Measurements from ENCODE around the gene PLA1A.
A peak's percentile ranks its signal among the peaks of the same experiment; 100 is the strongest.

The PLA1A gene

GRCh38 chr3:119613201-119613600 is 15.5 kb downstream of the PLA1A start:
- no peak for DNase-seq

DNA sequence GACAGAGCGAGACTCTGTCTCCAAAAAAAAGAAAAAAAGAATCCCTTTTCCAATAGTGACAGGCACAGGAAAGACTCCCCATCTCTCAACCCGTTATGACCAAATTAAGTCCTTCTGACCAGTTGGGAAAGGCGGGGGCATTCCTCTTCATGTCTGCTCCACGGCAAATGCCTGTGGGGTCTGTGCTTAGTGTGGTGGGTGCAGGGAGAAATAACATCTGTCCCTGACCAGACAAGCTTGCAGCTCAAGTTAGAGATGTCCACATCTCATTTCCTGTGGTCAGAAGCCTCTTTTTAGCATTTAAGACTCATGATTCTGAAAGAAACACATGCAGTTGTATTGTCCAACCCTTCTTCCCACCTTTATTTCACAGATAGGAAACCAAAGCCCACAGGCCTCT is 16.2 kb downstream of the PLA1A start:
- DNase-seq: no peak

- DNase-seq: no peak
These were observed 18.4 kb downstream of the PLA1A start for GRCh38 chr3:119616056-119616455.

- no peak for DNase-seq
These were observed 21.4 kb downstream of the PLA1A start for GRCh38 chr3:119619094-119619493.

DNA sequence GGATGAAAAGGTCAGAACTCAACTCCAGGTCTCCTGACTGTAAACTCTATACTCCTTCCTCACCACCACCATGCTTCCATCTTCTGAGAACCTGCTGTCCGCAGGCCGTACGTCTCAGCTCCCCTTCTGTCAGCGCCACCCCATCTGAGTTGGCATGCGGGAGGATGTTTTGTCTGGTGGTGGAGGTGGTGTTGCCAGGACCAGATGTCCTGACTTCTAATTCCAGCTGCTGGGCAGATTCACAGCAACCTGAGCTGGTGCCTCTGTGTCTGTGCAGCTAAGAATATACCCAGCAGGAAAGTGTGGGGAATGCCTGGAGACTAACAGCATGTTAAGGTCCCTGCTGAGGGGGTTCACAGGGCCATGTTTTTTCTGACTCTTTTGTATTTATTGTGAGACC is 23.2 kb downstream of the PLA1A start:
- no peak for DNase-seq

GRCh38 chr3:119624002-119624720 is 26.5 kb downstream of the PLA1A start:
- DNase-seq: no peak

DNA sequence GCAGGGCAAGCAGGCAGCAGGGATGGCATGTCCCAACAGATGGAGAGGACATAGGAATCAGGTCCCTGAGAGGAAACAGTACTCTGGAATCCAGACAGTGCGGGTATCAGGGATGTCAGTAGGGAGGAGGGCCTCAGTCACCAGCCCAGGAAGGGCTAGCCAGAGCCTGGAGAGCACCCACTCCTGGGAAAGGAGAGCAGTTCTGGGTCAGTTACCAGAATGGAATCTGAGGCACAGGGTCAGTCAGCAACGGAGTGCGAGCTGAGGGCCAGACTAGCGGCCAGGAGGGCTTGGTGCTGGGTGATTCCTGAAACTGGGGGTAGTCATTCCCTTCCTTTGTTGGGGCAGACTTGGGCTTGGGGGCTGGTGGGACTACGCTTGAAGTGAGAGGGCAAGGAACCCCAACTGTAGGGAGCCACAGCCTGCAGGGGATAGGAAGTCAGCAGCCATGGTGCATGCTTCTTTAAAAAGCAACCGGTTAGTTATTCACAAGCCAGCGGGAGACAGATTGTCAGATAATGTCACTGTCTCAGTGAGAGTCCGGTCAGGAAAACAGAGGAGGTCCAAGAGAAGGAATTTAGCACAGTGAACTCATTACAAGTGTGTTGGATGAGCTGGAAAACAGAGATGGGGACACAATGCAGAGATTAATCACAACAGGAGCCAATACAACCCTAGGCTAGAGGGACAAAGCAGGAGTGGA is 27.9 kb downstream of the PLA1A start:
- no peak for DNase-seq

GRCh38 chr3:119626196-119626595 is 28.5 kb downstream of the PLA1A start:
- DNase-seq: no peak

GRCh38 chr3:119627461-119627860 is 29.8 kb downstream of the PLA1A start:
- peak; percentile 20 for DNase-seq

DNA sequence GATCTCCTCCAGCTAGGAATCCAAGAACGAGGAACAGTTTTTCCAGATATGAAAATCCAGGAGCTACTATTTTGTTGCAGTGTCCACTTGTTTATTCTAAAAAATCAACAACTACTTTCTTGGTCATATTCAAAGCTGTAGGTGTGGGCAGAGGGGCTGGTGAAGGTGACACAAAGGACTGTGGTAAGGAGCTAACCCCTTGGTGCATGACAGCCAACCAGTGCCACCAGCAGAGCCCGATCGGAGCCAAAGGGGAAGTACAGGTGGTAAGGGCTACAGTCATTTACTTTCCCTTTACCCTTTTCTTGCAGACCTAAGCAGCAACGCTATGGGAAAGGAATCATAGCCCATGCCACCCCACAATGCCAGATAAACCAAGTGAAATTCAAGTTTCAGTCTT is 30.7 kb downstream of the PLA1A start:
- peak; percentile 40 for DNase-seq

GRCh38 chr3:119628816-119629445 is 31.2 kb downstream of the PLA1A start:
- DNase-seq: no peak

GRCh38 chr3:119630128-119630879 is 32.6 kb downstream of the PLA1A start:
- no peak for DNase-seq

DNA sequence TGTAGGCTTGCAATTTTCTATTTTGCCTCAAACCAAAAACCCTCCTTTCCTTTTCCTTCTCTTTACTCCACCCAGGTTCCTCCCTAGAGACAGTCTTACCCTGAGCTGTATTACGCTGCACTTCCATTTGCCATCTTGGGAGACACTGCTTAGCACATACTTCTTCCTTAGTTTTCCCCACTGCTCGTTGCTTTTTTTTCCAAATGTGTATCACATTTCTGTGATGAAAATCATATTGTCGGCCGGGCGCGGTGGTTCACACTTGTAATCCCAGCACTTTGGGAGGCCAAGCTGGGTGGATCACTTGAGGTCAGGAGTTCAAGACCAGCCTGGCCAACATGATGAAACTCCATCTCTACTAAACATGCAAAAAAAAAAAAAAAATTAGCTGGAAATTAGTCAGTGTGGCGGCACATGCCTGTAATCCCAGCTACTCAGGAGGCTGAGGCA is 33.2 kb downstream of the PLA1A start:
- DNase-seq: no peak

DNA sequence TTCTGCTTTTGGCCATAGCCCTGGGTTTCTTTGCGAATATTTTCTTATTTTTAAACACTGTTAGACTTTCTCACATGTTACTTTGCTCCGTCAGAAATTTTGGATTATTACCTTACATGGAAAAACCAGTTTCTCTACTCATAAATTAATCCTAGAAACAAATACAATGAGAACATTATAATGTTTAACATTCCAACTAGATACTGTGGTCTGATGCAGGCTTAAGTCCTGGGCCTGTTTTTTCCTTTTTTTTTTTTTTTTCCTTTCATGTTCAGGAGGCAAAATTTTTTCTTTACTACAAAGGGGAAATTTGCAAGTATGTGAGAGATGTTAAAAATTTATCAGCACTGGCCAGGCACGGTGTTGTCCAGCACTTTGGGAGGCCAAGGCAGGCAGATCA is 33.8 kb downstream of the PLA1A start:
- DNase-seq: no peak

GRCh38 chr3:119632216-119632615 is 34.5 kb downstream of the PLA1A start:
- no peak for DNase-seq

DNA sequence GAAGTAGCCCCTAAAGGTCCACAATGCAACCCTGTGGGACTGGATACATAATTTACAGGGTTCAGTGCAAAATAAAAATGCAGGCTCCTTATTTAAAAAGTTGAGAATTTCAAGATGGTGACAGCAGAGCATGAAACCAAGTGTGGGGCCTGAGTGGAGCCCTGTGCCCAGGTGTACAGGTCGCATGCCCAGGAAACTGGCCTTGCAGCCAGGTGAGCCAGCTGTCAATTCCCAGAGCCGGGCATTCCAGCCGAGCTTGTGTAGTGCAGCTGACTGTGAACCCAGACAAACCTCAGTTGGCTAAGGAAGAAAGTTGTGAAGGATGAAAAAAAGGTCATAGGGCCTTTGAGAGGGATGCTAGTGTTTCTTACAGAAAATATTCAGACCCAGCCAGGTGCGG is 35.1 kb downstream of the PLA1A start:
- no peak for DNase-seq

GRCh38 chr3:119635719-119636118 is 38.0 kb downstream of the PLA1A start:
- DNase-seq: no peak

- DNase-seq: no peak
These were observed 38.6 kb downstream of the PLA1A start for GRCh38 chr3:119636249-119636648.

GRCh38 chr3:119636891-119637611 is 39.4 kb downstream of the PLA1A start:
- no peak for DNase-seq

- no peak for DNase-seq
These were observed 40.2 kb downstream of the PLA1A start for GRCh38 chr3:119637679-119638477.

GRCh38 chr3:119639494-119640350 is 42.0 kb downstream of the PLA1A start:
- peak; percentile 19 for DNase-seq
